ENCODE results near the gene POLD1. TPM values are rescaled to one million over a fixed set of nuclear protein-coding genes. Genes with fewer than 3 reads are reported as not detected.

POLD1 gene
- polyA plus RNA-seq, 3 donors: 9.3 to 22.4 (median 15.6) TPM

DNA sequence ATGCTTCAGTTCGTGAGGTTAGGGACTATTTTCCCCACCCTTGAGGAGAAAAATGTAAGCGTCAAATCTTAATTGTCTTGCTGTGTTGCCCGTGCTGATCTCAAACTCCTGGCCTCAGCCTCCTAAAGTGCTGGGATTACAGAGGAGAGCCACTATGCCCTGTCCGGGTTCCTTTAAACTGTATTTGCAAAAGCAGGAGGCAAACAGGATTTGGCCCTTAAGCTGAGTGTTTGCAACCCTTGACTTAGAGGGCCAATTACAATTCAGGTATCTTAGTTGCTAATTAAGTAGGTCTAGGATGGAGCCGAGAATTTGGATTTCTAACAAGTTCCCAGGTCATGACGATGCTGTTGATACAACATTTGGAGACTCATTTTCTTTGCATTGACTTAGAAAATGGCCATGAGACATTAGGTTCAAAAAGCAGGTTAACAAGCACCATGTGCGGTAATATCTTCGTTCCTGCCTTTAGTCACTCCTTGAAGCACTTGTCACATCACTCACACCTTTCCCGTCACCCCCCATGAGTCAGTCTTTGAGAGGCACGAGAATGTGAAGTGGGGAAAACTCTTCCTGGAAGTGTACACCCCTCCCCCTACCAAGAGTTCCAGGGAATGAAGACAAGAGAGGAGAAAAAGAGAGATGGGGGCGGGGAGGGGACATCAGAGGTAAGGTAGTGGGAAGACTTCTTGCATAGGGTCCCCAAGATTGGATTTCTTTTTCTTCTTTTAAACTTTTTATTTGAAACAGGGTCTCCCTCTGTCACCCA lies 21.3 kb upstream of the POLD1 start:
- Histone ChIP-seq H3K9me3 (replicated peaks in 1 of 2; ENCODE audit: control insufficient read depth in 1 of 2, insufficient read depth in 1 of 2, low read length in 2 of 2) (no peaks in the 10 kb centered on the region), H4K20me1 (ENCODE audit: insufficient read depth, low read length) (no peaks in the 10 kb centered on the region), H3K4me3 (replicated peaks in 1 of 3; ENCODE audit: low read depth in 2 of 3, low read length in 3 of 3) (no peak overlapping the region), H3K79me2 (ENCODE audit: insufficient read depth, low read length) (no peaks in the 10 kb centered on the region), H3K36me3 (replicated peaks in 1 of 2; ENCODE audit: control insufficient read depth in 1 of 2, insufficient read depth in 2 of 2, low read length in 2 of 2) (no peaks in the 10 kb centered on the region), H2AFZ (ENCODE audit: insufficient read depth, low read depth, low read length, poor library complexity, severe bottlenecking) (no peak overlapping the region), H3K27me3 (ENCODE audit: control insufficient read depth in 2 of 2, insufficient read depth in 2 of 2, low read length in 2 of 2) (no peaks in the 10 kb centered on the region), H3K4me1 (ENCODE audit: control insufficient read depth in 1 of 2, insufficient read depth in 2 of 2, low read length in 2 of 2) (peaks cover 20 to 26% of the 10 kb centered on the region in 2 donors), H3K4me2 (replicated peaks; ENCODE audit: extremely low read depth, low read length, poor library complexity, severe bottlenecking) (no peak overlapping the region), H3K27ac (ENCODE audit: low read depth in 1 of 2, low read length in 2 of 2) (no peak overlapping the region), H3K9ac (ENCODE audit: insufficient read depth, low read length, poor library complexity, severe bottlenecking) (no peak overlapping the region)
- TF ChIP-seq, protein P1, sequence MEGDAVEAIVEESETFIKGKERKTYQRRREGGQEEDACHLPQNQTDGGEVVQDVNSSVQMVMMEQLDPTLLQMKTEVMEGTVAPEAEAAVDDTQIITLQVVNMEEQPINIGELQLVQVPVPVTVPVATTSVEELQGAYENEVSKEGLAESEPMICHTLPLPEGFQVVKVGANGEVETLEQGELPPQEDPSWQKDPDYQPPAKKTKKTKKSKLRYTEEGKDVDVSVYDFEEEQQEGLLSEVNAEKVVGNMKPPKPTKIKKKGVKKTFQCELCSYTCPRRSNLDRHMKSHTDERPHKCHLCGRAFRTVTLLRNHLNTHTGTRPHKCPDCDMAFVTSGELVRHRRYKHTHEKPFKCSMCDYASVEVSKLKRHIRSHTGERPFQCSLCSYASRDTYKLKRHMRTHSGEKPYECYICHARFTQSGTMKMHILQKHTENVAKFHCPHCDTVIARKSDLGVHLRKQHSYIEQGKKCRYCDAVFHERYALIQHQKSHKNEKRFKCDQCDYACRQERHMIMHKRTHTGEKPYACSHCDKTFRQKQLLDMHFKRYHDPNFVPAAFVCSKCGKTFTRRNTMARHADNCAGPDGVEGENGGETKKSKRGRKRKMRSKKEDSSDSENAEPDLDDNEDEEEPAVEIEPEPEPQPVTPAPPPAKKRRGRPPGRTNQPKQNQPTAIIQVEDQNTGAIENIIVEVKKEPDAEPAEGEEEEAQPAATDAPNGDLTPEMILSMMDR (IDR thresholded peaks at IDR 0.05): no peak
- H3K36me3 Mint-ChIP-seq: peaks cover 0 to 2% of the 10 kb centered on the region in 2 donors
- H3K4me1 Mint-ChIP-seq: peaks cover 35% of the 10 kb centered on the region
- peaks cover 0 to 7% (median 4%) of the 10 kb centered on the region in 7 donors for H3K9me3 Mint-ChIP-seq
- intact Hi-C loops (cut with micrococcal nuclease): no loop called here
- WGBS (ENCODE audit: insufficient coverage): 96% methylated on average over 5 of the region's 11 CpGs
- no peak for DNase-seq
- no peak overlapping the region for H3K4me3 Mint-ChIP-seq
- peaks cover 4 to 12% (median 8%) of the 10 kb centered on the region in 3 donors for H3K27me3 Mint-ChIP-seq (ENCODE audit: low read depth in 3 of 3)
- H3K27ac Mint-ChIP-seq: peak overlapping the region in 1 of 7 donors; percentile 11

GRCh38 chr19:50365434-50366306 lies 18.5 kb upstream of the POLD1 start, which contains the start of gene NAPSA:
NAPSA (minus strand) TSS chr19:50365639; CDS start chr19:50365621, 18 bp downstream.
- no peaks in the 10 kb centered on the region for H3K79me2 ChIP-seq (ENCODE audit: insufficient read depth, low read length)
- Mint-ChIP-seq H3K4me3 (no peak within 1 kb of the TSS), H3K36me3 (peaks cover 0 to 2% of the 10 kb centered on the region in 2 donors), H3K27me3 (ENCODE audit: low read depth in 3 of 3) (peaks cover 0 to 8% (median 3%) of the 10 kb centered on the region in 3 donors), H3K27ac (peak within 1 kb of the TSS in 3 of 7 donors; percentile 54 to 69 (median 61)), H3K9me3 (peaks cover 0 to 5% (median 3%) of the 10 kb centered on the region in 7 donors), H3K4me1 (peaks cover 30% of the 10 kb centered on the region)
- H4K20me1 ChIP-seq (ENCODE audit: insufficient read depth, low read length): no peaks in the 10 kb centered on the region
- 96% methylated on average over 4 of the region's 11 CpGs for WGBS (ENCODE audit: insufficient coverage)
- H3K27me3 ChIP-seq (ENCODE audit: control insufficient read depth in 2 of 2, insufficient read depth in 2 of 2, low read length in 2 of 2): no peaks in the 10 kb centered on the region
- TF ChIP-seq, protein P1 (IDR thresholded peaks at IDR 0.05): no peak
- H3K9ac ChIP-seq (ENCODE audit: insufficient read depth, low read length, poor library complexity, severe bottlenecking): no peak within 1 kb of the TSS
- H3K4me2 ChIP-seq (replicated peaks; ENCODE audit: extremely low read depth, low read length, poor library complexity, severe bottlenecking): no peak within 1 kb of the TSS
- no peak for DNase-seq
- no peak within 1 kb of the TSS for H2AFZ ChIP-seq (ENCODE audit: insufficient read depth, low read depth, low read length, poor library complexity, severe bottlenecking)
- no peak within 1 kb of the TSS for H3K4me3 ChIP-seq (replicated peaks in 1 of 3; ENCODE audit: low read depth in 2 of 3, low read length in 3 of 3)
- no peaks in the 10 kb centered on the region for H3K36me3 ChIP-seq (replicated peaks in 1 of 2; ENCODE audit: control insufficient read depth in 1 of 2, insufficient read depth in 2 of 2, low read length in 2 of 2)
- no peak within 1 kb of the TSS for H3K27ac ChIP-seq (ENCODE audit: low read depth in 1 of 2, low read length in 2 of 2)
- H3K4me1 ChIP-seq (ENCODE audit: control insufficient read depth in 1 of 2, insufficient read depth in 2 of 2, low read length in 2 of 2): peaks cover 16 to 20% of the 10 kb centered on the region in 2 donors
- no peaks in the 10 kb centered on the region for H3K9me3 ChIP-seq (replicated peaks in 1 of 2; ENCODE audit: control insufficient read depth in 1 of 2, insufficient read depth in 1 of 2, low read length in 2 of 2)
- intact Hi-C loops (cut with micrococcal nuclease): loop anchor here in 1 of 2 donors (5.0 kb wide), 2 partner anchors 47 to 197 kb away; no protein-coding TSS in a partner anchor

All from CD14-positive monocyte (primary cell).